ENCODE data around the gene NR4A1. TPM values are rescaled to one million over a fixed set of nuclear protein-coding genes. Genes with fewer than 3 reads are reported as not detected.

Gene NR4A1
- total and polyA plus RNA-seq, 2 of the 13 experiments (the other 11 are each of a cell fraction or from before 2014, with no cell fraction given), result 5.7 to 15.2 TPM

DNA sequence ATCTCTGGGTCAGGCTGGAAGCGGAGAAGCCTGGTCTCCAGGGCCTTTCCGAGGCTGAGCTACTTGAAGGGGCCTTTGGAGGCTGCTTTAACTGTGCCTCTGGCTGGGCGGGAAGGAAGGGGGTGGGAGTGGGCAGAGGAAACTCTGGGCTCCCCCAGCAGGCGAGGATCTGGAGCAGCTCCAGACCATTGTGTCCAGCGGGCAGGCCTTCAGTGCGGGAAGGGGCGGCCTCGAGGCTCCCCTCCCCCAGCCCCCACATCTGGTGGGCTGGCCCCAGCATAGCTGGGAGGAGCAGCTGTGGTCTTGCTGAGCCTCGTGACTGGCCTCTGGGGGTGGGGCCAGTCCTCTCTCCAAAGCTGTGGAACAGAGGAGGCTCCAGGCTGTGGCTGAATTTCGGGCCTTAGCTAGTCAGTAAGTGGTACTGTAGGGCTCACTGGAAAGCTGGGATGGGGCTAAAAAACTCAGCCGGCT lies 41.1 kb upstream of the NR4A1 start (continued):
- TF ChIP-seq ZFP36L1 (CRISPR knock-in tag; IDR thresholded peaks at IDR 0.05), result no peak
- TF ChIP-seq ZNF207 (IDR thresholded peaks at IDR 0.05; ENCODE audit: borderline replicate concordance), result no peak
- no peak for TF ChIP-seq ZNF256 (CRISPR knock-in tag; conservative IDR thresholded peaks at IDR 0.05)
- TF ChIP-seq KLF6 (CRISPR knock-in tag; IDR thresholded peaks at IDR 0.05), result no peak
- no peak for TF ChIP-seq ZNF44 (CRISPR knock-in tag; IDR thresholded peaks at IDR 0.05)
- TF ChIP-seq ZSCAN22 (CRISPR knock-in tag; IDR thresholded peaks at IDR 0.05), result no peak
- TF ChIP-seq NFYB (CRISPR knock-in tag; IDR thresholded peaks at IDR 0.05), result no peak
- peak; percentile 55; the same call in 1 of the 2 replicates for TF ChIP-seq GATAD2A (CRISPR knock-in tag; IDR thresholded peaks at IDR 0.05)
- 0 out of 2 replicates have a peak, but pooled peaks have one; percentile 57 for TF ChIP-seq TARDBP (CRISPR knock-in tag; IDR thresholded peaks at IDR 0.05)
- TF ChIP-seq ZNF382 (CRISPR knock-in tag; IDR thresholded peaks at IDR 0.05; ENCODE audit: borderline replicate concordance), result no peak
- TF ChIP-seq CREB3 (CRISPR knock-in tag; IDR thresholded peaks at IDR 0.05), result no peak
- no peak for TF ChIP-seq GTF3A (CRISPR knock-in tag; conservative IDR thresholded peaks at IDR 0.05)
- no peak for TF ChIP-seq ZNF609 (CRISPR knock-in tag; IDR thresholded peaks at IDR 0.05; ENCODE audit: borderline replicate concordance)
- TF ChIP-seq, protein P1, sequence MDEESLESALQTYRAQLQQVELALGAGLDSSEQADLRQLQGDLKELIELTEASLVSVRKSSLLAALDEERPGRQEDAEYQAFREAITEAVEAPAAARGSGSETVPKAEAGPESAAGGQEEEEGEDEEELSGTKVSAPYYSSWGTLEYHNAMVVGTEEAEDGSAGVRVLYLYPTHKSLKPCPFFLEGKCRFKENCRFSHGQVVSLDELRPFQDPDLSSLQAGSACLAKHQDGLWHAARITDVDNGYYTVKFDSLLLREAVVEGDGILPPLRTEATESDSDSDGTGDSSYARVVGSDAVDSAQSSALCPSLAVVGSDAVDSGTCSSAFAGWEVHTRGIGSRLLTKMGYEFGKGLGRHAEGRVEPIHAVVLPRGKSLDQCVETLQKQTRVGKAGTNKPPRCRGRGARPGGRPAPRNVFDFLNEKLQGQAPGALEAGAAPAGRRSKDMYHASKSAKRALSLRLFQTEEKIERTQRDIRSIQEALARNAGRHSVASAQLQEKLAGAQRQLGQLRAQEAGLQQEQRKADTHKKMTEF (CRISPR knock-in tag; IDR thresholded peaks at IDR 0.05), result no peak
- no peak for TF ChIP-seq ZNF547 (CRISPR knock-in tag; IDR thresholded peaks at IDR 0.05)
- TF ChIP-seq NAIF1 (CRISPR knock-in tag; IDR thresholded peaks at IDR 0.05; ENCODE audit: borderline replicate concordance), result no peak
- TF ChIP-seq ZNF260 (CRISPR knock-in tag; IDR thresholded peaks at IDR 0.05; ENCODE audit: borderline replicate concordance, low read depth), result no peak
- TF ChIP-seq, protein P2, sequence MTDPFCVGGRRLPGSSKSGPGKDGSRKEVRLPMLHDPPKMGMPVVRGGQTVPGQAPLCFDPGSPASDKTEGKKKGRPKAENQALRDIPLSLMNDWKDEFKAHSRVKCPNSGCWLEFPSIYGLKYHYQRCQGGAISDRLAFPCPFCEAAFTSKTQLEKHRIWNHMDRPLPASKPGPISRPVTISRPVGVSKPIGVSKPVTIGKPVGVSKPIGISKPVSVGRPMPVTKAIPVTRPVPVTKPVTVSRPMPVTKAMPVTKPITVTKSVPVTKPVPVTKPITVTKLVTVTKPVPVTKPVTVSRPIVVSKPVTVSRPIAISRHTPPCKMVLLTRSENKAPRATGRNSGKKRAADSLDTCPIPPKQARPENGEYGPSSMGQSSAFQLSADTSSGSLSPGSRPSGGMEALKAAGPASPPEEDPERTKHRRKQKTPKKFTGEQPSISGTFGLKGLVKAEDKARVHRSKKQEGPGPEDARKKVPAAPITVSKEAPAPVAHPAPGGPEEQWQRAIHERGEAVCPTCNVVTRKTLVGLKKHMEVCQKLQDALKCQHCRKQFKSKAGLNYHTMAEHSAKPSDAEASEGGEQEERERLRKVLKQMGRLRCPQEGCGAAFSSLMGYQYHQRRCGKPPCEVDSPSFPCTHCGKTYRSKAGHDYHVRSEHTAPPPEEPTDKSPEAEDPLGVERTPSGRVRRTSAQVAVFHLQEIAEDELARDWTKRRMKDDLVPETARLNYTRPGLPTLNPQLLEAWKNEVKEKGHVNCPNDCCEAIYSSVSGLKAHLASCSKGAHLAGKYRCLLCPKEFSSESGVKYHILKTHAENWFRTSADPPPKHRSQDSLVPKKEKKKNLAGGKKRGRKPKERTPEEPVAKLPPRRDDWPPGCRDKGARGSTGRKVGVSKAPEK (CRISPR knock-in tag; IDR thresholded peaks at IDR 0.05; ENCODE audit: borderline replicate concordance), result no peak
- no peak for TF ChIP-seq ZNF101 (CRISPR knock-in tag; IDR thresholded peaks at IDR 0.05; ENCODE audit: borderline replicate concordance, low read depth)
- peak; percentile 33; the same call in 1 of the 2 replicates for TF ChIP-seq ERF (CRISPR knock-in tag; IDR thresholded peaks at IDR 0.05)

All from HepG2 (cell line).